NCI-H1436 (cell line): ENCODE results near the gene CTBP2.

Source experiments
- DNase-seq: peaks from one replicate; lab custom pipeline; 2025; lab: John Stamatoyannopoulos, UW

Gene CTBP2

DNA sequence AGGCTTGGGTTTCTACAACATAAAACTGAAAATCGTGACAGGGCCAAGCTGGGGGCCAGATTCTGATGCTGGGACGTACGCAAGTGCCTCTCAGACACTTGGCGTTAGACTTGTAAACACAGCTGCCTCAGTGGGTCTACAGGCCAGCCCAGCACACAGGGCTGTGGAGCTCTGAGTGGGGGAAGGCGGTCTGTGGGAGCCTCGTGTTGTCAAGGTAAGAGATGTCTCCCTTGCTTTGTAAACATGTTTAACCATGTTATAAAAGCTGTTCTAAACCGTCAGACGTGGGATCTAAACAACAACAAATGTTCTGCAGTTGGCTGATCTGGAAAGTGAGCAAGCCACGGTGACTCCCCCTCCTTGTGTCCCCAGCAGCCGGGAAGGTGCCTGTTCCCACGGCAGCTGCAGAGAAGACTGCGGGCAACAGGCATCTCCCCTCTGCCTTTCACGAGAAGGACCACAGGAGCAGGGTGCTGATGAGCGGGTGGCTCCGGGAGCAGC, 150.7 kb downstream of the CTBP2 start:
- no peak for DNase-seq

DNA sequence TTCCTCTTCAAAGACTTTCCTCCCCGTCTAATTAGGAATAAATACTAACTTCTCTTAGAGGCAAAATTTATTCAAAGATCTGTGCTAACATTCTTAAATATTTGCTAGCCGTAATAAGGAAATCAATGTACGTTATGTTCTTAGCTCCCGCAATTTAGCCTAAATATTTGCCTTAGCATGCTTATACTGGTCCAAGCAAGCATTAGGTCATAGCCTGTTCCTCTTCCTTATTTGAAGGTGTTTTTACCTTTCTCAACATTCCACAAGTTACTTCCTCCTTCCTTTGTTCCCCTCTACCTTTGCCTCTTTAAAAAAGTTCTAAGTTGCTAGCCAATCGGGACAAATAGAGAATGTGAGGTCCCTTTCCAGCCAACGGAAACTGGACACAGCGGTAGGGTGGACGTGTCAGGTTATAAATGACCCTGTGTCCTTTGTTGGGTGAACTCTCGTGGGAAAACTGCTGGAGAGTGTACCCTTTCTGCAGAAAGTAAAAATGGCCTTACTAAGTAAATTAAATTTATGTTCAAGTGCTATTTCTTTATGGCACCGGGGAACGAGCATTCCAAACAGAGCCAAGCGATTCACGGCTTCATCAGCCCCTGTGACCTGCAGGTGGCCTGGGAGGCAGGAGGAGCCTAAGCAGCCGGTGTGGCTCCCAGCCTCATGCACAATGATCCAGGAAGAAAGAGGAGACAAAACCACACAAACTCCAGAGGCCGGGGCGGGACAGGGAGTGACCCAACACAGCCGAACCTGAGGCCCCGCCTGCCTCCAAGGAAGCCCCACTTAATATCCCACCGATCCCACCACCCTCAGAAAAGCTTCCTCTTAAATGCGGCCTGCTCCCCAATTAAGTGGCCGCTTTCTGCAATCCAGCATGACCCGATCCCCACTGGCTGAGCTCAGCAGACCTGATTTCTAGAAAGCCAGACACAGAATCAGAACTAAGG, 151.4 kb downstream of the CTBP2 start:
- DNase-seq, result no peak

DNA sequence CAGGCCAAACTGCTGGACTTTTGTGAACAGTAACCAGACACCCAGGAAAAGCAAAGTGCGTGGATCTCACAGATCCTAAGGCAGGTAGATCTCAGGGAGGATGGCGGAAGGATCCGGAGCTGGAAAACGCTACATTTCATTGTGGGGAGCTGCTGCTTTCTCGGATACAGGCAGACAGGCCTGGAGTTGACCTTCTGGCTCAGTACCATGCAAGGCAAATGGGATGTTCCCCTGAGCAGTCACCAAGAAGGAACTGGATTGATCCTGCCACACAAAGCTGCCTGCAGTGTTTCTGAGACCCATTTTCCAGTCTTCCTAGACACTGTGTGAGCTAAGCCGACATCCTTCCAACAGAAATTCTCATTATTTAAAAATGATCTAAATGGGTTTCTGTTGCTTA, 152.9 kb downstream of the CTBP2 start:
- DNase-seq, result no peak

DNA sequence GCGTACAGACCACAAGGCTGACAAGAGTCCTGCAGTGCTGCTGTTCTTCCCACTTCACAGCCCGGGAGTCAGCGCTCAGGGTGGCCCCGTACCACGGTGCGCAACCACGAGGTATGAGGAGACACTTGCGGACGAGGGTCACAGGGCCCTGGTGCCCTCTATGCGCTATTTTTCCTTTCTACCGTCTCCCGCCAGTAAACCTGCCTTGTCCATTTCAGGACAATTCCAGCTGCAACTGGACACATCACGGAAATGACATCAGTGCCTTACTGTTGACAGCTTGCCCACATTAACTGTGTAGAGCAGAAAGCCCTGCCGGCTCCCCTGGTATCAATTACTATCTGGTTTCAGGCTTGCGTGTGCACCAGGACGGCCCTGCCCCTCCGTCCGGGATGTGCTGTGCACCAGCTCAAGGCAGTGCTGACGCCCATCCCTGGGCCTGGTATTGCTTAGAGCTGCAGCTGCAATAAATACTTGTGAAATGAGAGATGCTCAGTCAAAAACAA, 153.4 kb downstream of the CTBP2 start:
- DNase-seq, result no peak

DNA sequence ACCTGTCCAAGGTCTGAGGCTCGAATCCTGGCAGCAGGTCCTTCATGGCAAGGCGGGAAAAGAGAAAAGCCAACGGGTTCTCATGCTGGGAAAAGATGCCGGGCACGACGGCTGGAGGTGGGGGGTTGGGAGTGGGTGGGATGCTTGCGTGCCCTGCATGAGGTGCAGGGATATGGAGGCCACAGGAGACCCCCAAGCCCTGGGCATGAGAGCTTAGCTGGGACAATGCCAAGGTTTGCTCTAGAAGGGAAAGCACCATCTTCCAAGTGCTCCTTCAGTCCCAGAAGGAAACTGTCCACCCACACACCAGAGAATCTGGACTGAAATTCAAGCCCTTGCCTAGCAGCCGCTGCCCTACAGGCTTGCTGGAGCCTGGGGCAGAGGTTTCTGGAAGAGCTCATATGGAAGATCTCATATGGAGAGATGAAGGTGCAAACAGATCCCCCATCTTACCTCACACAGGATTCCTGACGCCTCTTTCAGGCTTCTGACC, 154.1 kb downstream of the CTBP2 start:
- DNase-seq, result no peak

DNA sequence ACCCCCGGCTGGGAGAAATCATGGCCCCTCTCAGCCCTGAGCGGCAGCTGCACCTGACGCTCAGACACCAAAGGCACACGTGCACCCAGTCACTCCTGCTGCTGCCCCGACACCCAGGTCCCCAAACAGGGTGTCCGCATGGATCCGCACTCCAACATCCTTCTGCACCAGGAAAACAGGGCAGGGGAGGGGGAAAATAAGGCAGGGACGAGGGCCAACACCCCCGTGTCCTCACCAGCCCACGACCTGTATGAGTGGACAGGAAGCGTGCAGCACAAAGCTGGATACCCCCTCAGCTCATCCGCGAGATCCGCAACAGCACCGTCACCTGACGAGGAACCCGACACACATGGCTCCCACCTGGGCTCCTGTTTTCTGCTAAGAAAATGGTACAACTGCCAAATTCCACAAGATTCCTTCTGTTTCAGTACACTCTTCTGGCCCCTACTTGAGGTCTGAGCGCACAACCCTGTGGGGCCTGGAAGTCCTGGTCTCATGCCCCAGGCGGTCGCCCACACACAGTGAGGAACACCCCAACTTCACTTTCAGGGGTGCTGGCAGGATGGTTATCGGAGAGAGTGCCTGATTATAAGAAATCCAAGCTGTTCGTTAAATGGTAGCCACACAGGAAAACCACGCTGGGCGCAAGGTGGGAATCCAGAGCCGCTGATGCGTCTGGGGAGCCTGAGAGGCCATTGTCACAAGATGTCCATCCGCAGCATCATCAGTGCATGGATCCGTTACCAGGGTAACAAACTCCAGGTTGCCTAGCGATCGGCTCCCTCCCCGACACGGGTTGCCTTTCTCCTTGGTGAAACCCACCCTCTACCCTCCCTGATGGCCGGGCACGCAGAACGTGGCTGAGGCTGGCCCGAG, 154.8 kb downstream of the CTBP2 start:
- no peak for DNase-seq

DNA sequence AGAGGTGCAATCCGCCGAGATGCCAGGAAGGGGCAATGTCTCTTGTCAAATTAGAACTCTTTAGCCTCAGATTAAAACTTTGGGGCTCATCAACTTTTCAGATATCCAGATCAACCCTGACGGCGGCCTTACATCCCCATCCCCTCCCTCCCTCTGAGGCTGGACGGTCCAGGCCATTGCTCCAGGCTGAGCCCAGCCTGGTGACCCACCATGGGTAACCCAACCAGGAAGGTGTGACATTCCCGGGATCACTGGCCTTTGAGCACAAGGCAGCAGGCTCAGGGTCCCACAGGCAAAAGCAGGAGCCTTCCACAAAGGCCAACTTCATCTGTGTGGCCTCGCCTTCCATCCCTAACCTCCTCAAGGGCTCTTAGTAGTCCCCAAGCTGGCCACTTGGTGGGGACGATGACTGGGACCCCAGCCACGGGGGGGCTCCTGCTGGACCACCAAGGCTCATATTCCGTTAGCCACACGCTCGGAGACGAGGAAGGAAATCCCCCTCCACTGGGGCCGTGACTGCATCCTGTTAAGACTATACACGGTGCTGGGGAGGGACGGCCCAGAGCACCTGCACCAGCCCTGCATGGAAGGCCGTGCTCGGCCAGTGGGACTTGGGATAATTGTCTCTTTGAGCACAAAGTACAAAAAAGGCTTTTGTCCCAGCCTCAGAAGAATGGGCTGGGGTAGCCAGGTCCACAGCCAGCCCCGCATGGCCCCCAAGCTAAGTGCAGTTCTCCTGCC, 155.6 kb downstream of the CTBP2 start:
- no peak for DNase-seq

DNA sequence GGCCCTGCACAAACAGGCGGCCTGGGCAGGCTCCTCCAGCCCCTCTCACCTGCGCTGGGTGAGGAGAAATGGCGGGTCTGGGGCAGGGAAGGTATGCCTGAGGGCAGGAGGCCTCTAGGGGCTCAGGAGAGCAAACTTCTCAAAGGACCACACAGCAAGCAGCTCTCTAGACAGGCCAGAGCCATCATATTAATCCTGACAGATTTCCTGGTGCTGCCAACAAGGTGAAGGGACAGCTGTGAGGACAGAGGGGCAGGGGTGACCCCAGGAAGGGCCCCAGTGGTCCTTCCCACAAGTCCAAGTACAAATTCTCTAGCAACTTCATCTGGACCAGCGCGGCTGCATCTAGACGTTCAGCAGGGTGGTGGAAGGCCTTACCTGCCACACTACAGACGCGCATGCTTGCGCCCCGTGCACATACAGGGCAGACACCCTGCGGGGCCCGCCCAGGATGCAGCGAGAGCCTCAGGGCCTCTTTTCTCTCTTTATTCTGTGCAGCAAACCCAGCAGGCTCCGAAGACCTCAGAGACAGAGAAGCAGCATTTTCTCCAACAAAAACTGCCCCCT, 156.4 kb downstream of the CTBP2 start:
- no peak for DNase-seq

DNA sequence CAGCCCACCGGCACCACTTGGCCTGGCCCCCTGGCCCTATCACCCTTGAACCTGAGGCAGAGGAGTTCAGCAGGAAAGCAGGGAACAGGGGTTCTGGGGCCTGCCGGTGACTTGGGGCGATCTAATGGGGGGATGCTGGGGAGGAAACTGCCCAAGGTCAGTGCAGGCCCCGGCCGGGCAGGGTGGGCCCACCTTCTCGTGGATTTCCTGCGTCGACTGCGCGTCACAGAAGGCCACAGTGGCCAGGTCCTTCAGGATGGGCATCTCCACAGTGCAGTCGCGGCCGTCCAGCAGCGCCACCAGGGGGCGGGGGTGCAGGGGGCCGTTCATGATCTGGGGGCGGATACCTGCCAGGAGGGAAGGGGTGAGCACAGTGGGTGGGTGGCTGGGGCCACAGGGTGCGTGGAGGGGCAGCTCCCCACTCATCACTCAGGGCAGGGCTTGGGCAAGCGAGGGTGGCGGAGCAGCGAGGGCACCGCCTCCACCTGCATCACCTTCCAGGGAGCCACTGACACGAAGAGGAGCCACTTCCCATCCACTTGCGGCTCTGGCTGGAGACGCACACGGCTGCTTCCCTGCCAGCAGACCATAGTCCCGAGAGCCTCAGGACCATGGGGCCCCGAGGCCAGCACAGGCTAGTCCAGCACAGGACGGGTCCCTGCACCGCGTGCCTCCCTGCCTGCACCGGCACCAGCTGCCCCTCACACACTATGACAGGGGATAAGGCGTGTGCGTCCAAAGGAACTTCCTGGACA, 157.0 kb downstream of the CTBP2 start:
- no peak for DNase-seq

DNA sequence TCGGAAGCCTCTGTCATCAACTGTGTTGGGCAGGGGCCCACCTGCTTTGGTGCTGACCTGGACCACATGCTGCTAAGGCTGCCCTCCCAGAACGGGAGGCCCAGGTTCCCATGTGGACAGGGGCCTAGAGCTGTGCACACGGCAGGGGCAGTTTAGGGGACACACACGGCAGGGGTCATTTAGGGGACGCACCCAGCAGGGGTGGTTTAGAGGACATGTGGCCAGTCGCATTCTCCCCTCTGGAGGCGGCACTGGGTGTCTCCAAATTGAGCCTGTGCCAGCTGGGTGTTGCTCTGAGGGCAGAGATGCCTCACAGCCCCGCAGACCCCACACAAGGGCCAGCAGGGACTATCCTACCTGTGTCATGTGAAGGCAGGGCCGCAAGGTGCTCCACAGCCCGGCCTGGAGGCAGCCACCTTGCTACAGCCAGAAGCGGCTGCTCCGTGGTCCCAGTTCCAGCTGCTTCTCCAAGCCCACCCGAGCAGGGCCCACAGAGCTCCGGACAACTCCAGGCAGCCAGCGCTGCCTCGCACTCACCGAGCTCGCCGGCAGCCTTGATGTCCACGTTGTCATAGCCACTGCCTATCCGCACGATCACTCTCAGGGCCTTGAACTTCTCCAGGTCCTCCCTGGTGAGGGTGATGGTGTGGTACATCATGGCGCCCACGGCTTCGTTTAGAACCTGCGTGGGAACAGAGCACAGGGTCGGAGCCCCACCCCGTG, 157.8 kb downstream of the CTBP2 start:
- no peak for DNase-seq

DNA sequence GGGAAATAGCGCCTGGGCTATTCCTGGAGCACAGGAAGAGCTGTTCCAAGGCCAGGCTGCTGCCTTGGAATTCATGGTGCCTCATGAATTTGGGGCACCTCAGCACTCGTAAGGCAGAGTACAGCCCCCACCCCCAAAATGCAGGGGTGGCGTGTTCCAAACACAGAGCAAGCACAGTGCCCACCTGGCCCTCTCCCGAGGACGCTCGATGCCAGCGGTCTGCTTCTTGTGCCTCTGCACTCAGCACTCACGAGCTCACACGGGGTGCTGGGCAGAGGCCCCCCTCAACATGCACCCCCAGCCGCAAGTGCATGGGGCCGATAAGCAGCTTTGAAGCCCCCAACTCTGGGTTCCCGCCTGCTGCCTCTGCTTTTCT, 158.3 kb downstream of the CTBP2 start:
- no peak for DNase-seq

DNA sequence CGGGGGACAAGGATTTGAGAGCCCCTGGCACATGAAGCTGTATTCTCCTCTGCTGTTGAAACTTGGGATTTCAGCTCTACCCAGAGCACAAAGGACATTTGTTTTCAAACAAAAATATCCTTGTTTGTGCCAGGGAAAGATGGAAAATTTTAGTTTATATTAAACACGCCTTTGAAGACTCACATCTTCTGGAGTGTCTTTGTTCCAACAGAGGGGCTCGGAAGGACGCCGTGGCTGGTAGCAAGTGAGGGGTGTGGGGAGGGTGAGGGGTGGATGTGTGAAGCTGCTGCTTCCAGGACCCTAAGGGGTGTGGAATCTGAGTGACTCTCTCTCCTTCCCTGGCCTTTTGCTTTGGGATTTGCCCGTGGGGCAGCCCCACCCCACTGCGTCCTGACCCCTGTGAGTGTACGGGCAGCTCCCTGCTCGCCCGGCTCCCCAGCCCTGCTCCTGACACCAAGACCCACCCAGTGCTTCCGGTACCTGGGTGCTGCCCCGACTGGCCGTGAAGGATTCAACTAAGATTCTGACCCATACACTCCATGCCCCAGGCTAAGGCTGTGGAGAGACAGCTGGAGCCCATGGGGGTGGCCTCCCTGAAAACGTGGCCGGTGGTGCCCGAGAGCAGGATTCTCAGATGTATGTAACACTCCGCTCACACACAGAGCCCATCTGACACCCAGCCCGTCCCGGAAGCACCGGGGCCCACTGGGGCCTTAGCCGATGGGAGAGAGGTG, 158.9 kb downstream of the CTBP2 start:
- no peak for DNase-seq

DNA sequence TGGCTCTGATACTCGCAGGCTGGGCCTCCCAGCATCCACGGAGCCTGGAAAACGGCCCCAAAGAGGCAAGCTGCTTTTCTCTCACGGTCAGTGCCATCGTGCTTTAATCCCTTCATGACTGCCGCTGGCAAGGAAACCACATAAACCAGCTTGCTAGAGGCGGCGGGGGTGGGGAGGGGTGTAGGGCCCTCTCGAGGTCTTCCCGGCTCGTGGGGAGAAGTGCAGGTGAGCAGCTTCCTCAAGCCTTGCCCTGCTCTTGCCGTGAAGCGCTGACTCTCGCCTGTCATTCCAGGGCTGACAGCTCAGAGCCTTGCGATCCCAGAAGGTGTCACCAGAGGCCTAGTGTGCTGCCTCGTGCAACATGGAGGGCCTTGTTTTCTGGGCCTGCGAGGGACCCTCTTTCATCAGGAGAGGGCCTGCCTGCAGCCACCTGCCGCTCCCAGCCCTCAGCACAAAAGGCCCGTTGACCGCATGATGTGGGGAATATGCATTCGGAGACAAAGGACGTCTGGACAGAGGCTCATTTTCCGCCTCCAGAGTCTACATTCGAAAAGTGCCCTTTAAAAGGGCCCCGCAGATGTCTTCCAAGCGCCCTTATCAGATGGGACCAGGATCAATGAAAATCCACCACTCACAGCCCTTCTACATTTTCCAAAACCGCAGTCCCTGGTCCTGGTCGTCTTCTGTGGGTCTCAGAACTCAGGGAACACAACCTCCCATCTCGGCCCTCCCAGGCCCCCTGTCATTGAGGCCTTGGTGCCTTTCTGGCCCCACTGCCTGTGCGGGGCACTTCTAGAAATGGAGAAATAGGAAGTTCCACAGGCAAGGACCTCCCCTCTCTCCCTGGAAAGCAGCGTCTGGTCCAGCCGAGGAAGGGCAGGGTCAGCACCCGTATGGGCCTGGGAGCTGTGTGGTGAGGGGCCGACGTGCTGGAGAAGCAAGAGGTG, 159.7 kb downstream of the CTBP2 start:
- no peak for DNase-seq

DNA sequence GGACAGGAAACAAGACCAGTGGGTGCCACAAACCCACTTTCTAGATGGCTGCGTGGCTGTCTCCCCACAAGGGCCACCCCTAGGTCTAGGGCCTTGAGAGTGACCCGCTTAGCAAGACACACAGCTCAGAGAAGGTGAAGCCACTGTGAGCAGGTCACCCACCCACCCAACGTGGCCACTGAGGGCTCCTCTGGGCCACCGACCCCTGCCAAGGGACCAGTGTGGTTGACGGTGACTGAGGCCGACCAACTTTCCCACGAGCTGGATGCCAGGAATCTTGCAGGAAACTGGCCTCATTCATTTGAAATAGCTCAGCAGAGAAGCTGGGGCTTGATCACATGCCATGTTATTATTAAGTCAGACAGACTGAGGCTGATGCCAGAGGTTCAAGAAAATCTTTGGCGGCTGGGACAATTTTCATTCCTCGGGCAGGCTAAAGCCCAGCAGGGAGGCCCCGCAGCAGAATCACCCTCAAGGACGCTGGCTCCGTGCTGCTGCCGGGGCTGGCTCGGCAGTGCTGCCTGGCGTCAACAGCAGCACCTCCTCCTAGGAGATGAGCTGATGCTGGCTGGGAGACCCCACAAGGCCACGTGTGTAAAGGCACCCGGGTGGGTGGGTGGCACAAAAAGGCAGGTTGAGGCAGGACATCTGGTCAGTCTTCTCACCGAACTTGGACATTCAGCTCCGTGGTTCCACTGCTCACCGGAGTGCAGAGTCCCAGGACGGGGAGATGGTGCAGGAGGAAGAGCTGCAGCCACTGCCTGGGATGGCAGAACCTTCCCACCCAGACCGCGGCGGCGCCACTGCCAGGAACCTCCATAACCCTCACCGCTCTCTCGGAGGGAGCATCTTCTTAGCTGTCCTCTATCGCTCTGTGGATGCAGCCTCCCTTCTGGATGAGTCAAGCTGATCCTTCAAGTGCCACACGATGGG, 160.7 kb downstream of the CTBP2 start:
- no peak for DNase-seq

DNA sequence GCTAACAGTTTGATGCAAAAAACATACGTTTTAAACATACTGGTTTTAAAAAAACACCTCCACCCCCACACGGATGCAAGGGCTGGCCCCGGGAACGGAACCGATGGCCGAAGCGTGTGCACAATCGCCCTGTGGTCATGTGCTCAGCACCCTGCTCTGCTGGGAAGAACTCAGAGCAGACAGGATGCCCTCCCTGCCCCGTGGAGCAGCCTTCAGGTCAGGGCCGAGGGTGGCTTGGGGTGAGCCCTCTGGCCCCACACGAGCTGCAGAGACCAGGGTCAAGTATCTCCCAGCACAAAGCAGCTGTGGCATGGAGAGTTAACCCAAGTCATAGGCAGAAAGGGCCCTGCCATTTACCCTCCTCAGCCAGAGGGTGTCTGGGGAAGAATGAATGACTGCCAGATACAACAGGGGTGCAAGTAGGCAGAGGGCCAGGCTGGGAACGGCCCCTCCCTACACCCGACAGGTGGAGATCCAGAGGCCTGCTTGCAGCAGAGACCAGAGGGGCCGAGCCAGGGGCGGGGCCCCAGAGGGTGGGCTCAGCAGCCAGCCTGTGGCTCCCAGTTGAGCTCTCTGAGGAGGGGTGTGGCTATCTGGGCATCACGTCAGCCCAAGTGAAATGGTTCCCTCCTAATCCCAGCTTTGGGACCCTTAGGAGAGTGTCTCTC, 161.6 kb downstream of the CTBP2 start:
- no peak for DNase-seq
